ENCODE results near the gene C1QTNF6.
"Not testable (repeated sequence)": the region's sequence is repeated elsewhere in the genome, so short reads cannot be mapped to it uniquely, and the experiment has no call there.

The C1QTNF6 gene

GRCh38 chr22:37172266-37173245, 15.5 kb downstream of the C1QTNF6 start:
- no peak overlapping the region for H3K4me3 ChIP-seq (ENCODE audit: low read depth, low read length)
- DNase-seq (ENCODE audit: low read depth): no peak
- TF ChIP-seq, protein P1, sequence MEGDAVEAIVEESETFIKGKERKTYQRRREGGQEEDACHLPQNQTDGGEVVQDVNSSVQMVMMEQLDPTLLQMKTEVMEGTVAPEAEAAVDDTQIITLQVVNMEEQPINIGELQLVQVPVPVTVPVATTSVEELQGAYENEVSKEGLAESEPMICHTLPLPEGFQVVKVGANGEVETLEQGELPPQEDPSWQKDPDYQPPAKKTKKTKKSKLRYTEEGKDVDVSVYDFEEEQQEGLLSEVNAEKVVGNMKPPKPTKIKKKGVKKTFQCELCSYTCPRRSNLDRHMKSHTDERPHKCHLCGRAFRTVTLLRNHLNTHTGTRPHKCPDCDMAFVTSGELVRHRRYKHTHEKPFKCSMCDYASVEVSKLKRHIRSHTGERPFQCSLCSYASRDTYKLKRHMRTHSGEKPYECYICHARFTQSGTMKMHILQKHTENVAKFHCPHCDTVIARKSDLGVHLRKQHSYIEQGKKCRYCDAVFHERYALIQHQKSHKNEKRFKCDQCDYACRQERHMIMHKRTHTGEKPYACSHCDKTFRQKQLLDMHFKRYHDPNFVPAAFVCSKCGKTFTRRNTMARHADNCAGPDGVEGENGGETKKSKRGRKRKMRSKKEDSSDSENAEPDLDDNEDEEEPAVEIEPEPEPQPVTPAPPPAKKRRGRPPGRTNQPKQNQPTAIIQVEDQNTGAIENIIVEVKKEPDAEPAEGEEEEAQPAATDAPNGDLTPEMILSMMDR (conservative IDR thresholded peaks at IDR 0.05; ENCODE audit: low read depth, low read length): no peak

GRCh38 chr22:37171662-37172061, 16.4 kb downstream of the C1QTNF6 start:
- TF ChIP-seq, protein P1 (conservative IDR thresholded peaks at IDR 0.05; ENCODE audit: low read depth, low read length): no peak
- no peak overlapping the region for H3K4me3 ChIP-seq (ENCODE audit: low read depth, low read length)
- no peak for DNase-seq (ENCODE audit: low read depth)

- DNase-seq (ENCODE audit: low read depth); H3K4me3 ChIP-seq (ENCODE audit: low read depth, low read length): not testable (repeated sequence)
Measured at GRCh38 chr22:37170689-37171405, 17.2 kb downstream of the C1QTNF6 start.

DNA sequence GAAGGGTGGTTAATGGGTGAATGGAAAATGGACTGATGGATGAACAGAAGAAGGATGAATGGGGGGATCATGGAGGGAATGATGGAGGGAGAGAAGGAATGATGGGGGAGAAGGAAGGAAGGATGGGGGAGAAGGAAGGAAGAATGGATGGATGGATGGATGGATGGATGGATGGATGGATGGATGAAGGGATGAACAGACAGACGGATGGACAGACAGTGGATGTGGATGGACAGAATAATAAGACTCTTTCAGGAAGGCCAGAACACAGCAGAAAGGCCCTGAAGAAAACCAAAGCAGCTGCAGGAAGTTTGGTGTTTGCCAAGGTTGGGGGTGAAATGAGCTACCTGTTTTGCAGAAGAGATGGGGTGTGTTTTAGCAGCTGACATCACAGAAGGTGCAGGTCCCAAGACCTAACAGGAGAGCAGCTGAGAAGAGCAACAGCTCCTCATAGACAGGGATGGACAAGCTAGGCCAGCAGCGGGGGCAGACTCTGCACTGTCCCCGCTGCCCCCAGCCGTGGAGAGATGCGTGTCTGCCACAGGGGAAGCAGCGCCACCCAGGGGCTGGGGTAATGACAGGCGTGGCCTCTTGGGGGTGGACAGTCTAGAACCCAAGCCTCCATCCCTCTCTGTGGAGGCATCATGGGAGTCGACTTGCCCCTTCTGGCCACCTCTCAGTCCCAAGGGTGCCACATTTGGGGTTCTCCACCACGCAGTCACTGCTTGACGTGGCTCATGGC, 17.9 kb downstream of the C1QTNF6 start:
- no peak overlapping the region for H3K4me3 ChIP-seq (ENCODE audit: low read depth, low read length)
- TF ChIP-seq, protein P1 (conservative IDR thresholded peaks at IDR 0.05; ENCODE audit: low read depth, low read length): no peak
- DNase-seq (ENCODE audit: low read depth): no peak

DNA sequence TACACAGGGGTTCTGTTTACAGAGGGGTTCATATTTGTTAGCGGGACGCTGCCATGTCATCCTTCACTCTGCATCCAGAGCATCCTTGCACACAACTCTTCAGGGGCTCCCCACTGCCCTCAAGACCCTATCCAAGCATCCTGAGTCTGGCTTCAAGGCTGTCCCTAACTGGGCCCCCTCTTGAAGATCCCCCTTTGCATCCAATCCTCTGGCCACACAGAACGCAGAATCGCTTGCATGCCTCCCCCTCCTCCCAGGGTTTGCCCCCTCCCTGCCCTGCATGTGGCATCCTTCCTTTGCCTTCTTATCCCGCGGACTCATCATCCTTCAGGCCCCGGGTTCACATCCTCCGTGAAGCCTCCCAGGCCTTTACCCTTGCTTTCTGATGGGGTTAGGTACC, 18.6 kb downstream of the C1QTNF6 start:
- TF ChIP-seq, protein P1 (conservative IDR thresholded peaks at IDR 0.05; ENCODE audit: low read depth, low read length): no peak
- H3K4me3 ChIP-seq (ENCODE audit: low read depth, low read length): no peak overlapping the region
- no peak for DNase-seq (ENCODE audit: low read depth)

DNA sequence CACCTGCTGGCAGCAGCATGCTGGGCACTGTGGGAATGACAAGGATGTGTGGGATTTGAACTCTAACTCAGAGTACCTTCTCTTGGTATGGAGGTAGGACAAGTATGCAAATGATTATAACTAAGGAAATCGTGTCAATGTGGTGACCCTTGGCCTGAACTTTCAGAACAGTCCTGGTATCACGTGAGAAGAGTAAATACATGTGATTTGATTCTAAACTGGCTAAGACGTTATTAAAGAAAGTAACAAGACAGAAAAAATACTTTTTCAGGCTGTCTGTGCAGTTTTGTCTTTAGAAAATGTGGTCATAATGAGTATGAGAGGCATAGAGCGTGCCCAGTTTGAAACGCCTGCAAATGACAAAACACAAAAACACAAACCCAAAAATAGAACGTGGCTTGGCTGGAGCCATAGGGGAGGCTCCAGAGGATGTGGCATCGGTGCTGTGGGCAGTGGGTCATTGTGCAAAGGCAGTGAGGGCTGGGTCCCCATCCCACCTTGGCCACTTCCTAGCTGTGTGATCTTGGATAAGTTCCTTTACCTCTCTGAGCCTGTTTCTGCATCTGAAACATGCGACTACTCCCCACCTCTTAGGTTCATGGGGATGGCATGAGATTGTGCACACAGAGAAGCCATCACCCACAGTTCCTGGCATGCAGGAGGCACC, 19.9 kb downstream of the C1QTNF6 start:
- TF ChIP-seq, protein P1 (conservative IDR thresholded peaks at IDR 0.05; ENCODE audit: low read depth, low read length): no peak
- DNase-seq (ENCODE audit: low read depth): no peak
- H3K4me3 ChIP-seq (ENCODE audit: low read depth, low read length): no peak overlapping the region

All from choroid plexus epithelial cell (primary cell).